ENCODE results near the gene LUC7L3. TPM values are rescaled to one million over a fixed set of nuclear protein-coding genes. Genes with fewer than 3 reads are reported as not detected.
A peak's percentile ranks its signal among the peaks of the same experiment; 100 is the strongest.

Gene LUC7L3
- total RNA-seq, 1 experiment from 2014 or later, result 26.3 TPM

- DNase-seq (ENCODE audit: low spot score), result no peak
These were observed 54.9 kb downstream of the LUC7L3 start for GRCh38 chr17:50774225-50774803.

DNA sequence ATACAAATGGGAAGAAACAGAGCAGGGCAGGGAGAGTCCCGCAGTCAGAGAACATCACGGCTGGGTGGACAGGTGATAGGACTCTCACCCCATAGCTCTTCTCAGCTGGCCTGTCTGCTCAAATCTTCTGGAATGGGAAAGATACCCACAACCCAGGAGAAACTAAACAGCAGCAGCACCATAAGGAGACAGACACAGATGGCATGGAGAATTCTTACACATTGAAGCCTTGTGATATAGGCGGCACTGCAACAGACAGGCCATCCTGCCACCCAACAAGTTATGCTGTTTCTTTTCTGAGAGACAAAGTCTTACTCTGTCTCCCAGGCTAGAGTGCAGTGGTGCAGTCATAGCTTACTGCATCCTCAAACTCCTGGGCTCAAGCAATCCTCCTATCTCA lies 56.5 kb downstream of the LUC7L3 start:
- in situ Hi-C loops (cut with HindIII; ENCODE audit: low sequenced_read_pairs), result no loop called here
- DNase-seq (ENCODE audit: low spot score), result no peak

More at GRCh38 chr17:50774225-50774803, 54.9 kb downstream of the LUC7L3 start:
- in situ Hi-C loops (cut with HindIII; ENCODE audit: low sequenced_read_pairs), result no loop called here

DNA sequence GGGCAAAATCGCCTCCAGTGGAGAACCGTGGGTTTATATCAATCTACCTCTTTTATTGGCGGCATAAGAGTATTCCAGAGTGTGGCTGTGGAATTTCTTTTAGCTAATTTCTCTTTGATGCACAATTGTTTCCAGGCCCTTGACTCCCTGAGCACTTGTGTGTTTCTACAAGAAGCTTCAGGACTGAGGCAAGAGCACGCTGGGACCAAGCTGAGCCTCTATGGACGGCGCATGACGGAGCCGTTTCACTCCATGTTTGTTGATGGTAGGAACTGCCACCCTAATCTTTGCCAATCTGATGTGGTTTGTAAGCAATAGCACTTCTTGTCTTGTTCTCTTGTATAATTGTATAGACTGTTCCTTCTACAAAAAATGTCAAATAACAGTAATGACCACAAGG lies 59.1 kb downstream of the LUC7L3 start:
- in situ Hi-C loops (cut with HindIII; ENCODE audit: low sequenced_read_pairs), result no loop called here
- no peak for DNase-seq (ENCODE audit: low spot score)

DNA sequence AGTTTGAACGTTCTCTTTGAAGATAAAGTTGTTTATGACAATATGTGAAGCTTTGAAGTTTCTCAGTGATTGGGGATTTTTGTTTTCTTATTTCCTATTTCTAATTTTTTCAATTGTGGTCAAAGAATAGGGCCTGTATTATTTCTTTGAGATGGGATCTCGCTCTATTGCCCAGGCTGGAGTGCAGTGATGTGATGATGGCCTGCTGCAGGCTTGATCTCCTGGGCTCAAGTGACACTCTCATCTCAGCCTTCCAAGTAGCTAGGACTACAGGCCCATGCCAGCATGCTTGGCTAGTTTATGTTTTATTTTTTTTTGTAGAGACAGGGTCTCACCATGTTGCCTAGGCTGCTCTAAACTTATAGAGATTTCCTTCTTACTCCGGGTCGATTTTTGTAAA lies 59.6 kb downstream of the LUC7L3 start:
- in situ Hi-C loops (cut with HindIII; ENCODE audit: low sequenced_read_pairs), result no loop called here

DNA sequence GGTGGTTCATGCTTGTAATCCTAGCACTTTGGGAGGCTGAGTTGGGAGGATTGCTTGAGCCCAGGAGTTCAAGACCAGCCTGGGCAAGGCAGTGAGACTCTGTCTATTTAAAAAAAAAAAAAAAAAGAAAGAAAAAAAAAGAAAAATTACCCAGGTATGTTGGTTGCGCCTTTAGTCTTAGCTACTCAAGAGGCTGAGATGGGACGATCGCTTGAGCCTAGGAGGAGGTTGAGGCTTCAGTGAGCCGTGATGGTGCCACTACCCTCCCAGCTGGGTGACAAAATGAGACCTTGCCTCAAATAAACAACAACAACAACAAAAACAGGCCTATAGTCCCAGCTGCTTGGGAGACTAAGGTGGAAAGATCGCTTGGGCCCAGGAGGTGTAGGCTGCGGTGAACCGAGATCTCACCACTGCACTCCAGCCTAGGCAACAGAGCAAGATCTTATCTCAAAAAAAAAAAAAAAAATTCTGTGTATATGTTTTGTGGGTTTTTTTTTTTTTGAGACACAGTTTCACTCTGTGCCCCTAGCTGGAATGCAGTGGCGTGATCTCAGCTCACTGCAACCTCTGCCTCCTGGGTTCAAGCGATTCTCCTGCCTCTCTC lies 60.4 kb downstream of the LUC7L3 start:
- no peak for DNase-seq (ENCODE audit: low spot score)
- in situ Hi-C loops (cut with HindIII; ENCODE audit: low sequenced_read_pairs), result loop anchor here (10.0 kb wide), 1 partner anchor 185 kb away; no protein-coding TSS in a partner anchor

More for the DNA sequence above, 59.6 kb downstream of the LUC7L3 start:
- DNase-seq (ENCODE audit: low spot score), result no peak

- in situ Hi-C loops (cut with HindIII; ENCODE audit: low sequenced_read_pairs), result loop anchor here (10.0 kb wide), 1 partner anchor 184 kb away; no protein-coding TSS in a partner anchor
- peak; percentile 61 for DNase-seq (ENCODE audit: low spot score)
These were observed 61.8 kb downstream of the LUC7L3 start for GRCh38 chr17:50781167-50781566.

- DNase-seq (ENCODE audit: low spot score), result peak; percentile 85
- in situ Hi-C loops (cut with HindIII; ENCODE audit: low sequenced_read_pairs), result loop anchor here (10.0 kb wide), 1 partner anchor 182 kb away; no protein-coding TSS in a partner anchor
These were observed 63.8 kb downstream of the LUC7L3 start for GRCh38 chr17:50783193-50783660.

DNA sequence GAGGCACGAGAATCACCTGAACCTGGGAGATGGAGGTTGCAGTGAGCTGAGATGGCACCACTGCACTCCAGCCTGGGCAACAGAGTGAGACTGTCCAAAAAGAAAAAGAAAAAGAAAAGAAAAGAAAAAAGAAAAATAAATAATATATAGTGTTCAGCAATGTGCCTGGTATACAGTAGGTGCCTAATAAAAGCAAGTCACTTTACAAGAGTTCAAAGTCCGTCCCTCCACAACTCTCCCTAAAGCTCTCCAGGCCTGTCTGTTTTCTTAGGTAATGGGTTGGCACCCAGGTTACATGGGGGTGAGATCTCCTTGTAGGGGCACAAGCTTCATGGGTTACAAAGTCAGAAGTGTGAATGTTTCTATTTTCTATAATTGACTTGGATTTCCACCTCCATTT lies 64.5 kb downstream of the LUC7L3 start:
- no peak for DNase-seq (ENCODE audit: low spot score)
- in situ Hi-C loops (cut with HindIII; ENCODE audit: low sequenced_read_pairs), result loop anchor here (10.0 kb wide), 1 partner anchor 181 kb away; no protein-coding TSS in a partner anchor

DNA sequence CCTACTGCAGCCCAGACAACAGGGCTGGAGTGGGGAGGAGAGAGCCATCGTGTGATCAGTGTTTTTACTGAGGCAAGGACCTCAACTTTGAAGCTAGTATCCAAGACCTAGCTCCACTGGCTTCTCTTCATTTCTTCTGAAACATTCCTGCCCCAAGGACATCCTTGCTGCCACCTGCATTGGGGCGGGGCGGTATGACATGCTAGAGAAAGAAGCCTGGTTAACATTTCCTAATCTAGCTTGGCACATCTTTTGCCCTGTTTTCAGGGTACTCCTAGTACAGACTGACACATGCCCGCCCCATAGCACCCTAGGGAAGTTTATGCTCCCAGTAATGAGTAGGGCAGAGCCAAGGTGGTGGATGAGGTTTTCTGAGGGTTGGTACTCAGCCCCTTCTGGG lies 65.7 kb downstream of the LUC7L3 start:
- in situ Hi-C loops (cut with HindIII; ENCODE audit: low sequenced_read_pairs), result loop anchor here (10.0 kb wide), 1 partner anchor 180 kb away; no protein-coding TSS in a partner anchor
- no peak for DNase-seq (ENCODE audit: low spot score)

DNA sequence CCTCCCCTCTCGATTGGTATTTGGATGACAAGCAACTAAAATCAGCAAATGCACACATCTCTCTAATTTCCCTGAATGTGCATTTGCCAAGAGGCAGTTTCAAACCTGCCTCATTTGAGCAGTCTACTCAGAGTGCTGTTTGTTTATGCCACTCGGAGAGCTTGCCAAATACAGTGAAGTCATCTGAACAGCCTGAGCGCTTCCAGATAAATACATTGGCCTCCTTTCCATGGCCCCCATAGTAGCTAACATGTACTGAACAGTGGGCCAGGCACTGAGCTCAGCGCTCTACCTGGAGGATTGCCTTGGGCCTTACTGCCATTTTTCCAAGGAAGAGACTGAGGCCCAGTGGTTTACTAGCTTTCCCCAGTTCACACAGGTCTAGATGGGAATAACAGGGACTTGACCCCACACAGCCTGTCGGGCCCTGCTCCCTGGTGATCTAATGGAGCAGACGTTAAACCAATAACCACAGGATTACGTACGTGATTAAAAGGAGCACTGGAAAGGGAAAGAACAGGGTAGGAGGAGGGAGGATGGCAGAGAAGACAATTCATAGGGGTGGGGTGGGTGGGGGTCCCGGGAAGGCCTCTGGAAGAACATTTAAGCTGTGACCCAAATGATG lies 66.7 kb downstream of the LUC7L3 start:
- in situ Hi-C loops (cut with HindIII; ENCODE audit: low sequenced_read_pairs), result loop anchor here (10.0 kb wide), 1 partner anchor 179 kb away; no protein-coding TSS in a partner anchor
- peak; percentile 91 for DNase-seq (ENCODE audit: low spot score)

- in situ Hi-C loops (cut with HindIII; ENCODE audit: low sequenced_read_pairs), result loop anchor here (10.0 kb wide), 1 partner anchor 178 kb away; no protein-coding TSS in a partner anchor
- DNase-seq (ENCODE audit: low spot score), result peak; percentile 67
These were observed 67.7 kb downstream of the LUC7L3 start for GRCh38 chr17:50787106-50787505.

DNA sequence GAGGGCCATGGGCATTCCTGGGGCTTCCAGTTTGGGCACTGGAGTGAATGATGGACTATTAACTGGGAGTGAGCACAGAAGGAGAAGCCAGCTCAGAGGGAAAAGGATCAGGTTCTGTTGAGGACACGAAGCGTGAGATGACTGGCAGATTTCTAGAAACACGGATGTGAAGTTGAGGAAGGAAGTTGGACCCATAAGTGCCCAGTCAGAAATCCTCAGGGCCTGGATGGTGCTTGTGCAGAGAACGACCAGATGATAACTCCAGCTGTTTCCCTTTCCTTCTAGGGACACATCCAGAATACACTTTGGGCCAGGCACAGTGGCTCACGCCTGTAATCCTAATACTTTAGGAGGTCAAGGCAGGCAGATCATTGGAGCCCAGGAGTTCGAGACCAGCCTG lies 71.2 kb downstream of the LUC7L3 start:
- DNase-seq (ENCODE audit: low spot score), result no peak
- in situ Hi-C loops (cut with HindIII; ENCODE audit: low sequenced_read_pairs), result no loop called here

DNA sequence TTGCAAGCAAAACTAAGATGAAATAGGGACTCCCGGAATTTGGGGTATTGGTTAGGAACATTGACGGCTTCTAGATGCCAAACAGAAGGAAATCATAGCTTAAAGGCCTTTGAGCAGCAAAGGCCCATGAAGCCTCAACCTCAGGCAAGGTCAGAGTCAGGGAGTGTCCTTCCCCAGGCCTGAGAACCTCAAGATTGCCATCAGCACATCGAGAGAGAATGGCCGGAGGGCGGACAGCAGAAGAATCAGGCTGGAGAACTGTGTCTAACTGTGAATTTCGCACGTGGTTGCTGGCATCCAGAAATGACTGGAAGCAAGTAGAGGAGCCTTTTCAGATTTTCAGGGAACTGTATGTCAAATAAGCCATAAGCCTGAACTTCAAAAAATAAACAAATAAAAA lies 72.7 kb downstream of the LUC7L3 start:
- DNase-seq (ENCODE audit: low spot score), result no peak
- in situ Hi-C loops (cut with HindIII; ENCODE audit: low sequenced_read_pairs), result no loop called here

GRCh38 chr17:50793007-50793406 lies 73.6 kb downstream of the LUC7L3 start:
- in situ Hi-C loops (cut with HindIII; ENCODE audit: low sequenced_read_pairs), result no loop called here
- no peak for DNase-seq (ENCODE audit: low spot score)

DNA sequence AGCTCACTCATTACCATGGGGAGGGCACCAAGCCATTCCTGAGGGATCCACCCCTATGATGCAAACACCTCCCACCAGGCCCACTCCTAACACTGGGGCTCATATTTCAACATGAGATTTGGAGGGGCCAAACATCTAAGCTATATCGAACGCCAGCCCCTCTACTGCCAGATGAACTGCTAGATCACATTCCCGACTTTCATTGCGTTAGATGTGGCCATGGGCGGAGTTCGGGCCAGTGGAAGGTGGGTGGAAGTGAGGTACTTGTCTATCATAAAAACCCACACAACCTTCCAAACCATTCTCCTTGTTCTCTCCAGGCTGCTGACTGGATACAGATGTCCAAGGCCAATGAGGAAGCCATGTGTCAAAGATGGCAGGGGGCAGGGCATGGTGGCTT lies 75.0 kb downstream of the LUC7L3 start:
- DNase-seq (ENCODE audit: low spot score), result no peak
- in situ Hi-C loops (cut with HindIII; ENCODE audit: low sequenced_read_pairs), result no loop called here

DNA sequence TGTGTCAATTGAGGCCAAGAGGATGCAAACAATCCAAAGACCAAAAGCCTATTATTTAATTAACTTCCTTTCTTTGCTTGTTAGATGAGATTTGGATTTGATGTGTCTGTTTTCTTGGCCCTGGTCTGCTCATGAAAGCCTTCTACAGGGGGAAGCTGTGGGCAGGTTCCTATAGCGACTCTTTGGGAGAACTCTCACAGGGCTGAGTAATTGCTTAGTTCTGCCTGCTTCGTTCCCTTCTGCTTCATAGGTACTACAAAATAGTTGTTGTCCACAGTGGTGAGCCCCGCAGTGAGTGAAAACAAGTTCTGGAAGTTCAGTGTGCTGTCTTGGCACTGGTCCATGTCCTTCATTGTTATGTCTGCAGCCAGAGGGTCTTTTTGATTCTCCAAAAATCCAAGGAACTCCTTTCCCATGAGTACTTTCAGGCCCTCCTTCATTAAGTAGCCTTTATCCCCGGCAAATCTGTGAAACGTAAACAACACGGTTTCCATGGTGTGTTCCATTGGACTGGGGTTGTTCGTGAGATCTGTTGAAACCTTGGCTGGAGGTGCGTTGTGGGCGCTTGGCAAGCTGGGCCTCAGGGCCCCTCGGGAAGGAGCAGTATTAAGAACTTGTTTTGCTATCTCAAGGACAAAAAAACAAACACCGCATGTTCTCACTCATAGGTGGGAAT lies 77.9 kb downstream of the LUC7L3 start:
- in situ Hi-C loops (cut with HindIII; ENCODE audit: low sequenced_read_pairs), result no loop called here

GRCh38 chr17:50798424-50799288 lies 79.3 kb downstream of the LUC7L3 start:
- in situ Hi-C loops (cut with HindIII; ENCODE audit: low sequenced_read_pairs), result no loop called here
- no peak for DNase-seq (ENCODE audit: low spot score)

More for the DNA sequence above, 77.9 kb downstream of the LUC7L3 start:
- DNase-seq (ENCODE audit: low spot score), result no peak

GRCh38 chr17:50799582-50799981 lies 80.2 kb downstream of the LUC7L3 start:
- in situ Hi-C loops (cut with HindIII; ENCODE audit: low sequenced_read_pairs), result no loop called here
- no peak for DNase-seq (ENCODE audit: low spot score)

All from G401 (cell line).